Adipocyte (in vitro differentiated cells): Measurements from ENCODE around the gene SMS.

Experiments used
- DNase-seq: peaks from one replicate; pipeline ENCODE4 v3.0.0-alpha.2; 2015; ENCODE audit warnings: low read depth
- H3K27me3 ChIP-seq: replicated peaks from 2 replicates; pipeline ENCODE4 v1.7.0; 2013; ENCODE audit warnings: mild to moderate bottlenecking, low read length, moderate library complexity; ENCODE audit not compliant: control insufficient read depth, insufficient read depth
- H3K36me3 ChIP-seq: 2 replicates; pipeline ENCODE4 v1.7.0; 2013; ENCODE audit warnings: low read length, mild to moderate bottlenecking, moderate library complexity; ENCODE audit not compliant: control insufficient read depth, insufficient read depth, severe bottlenecking
- H3K4me1 ChIP-seq: 2 replicates; pipeline ENCODE4 v1.7.0; 2013; ENCODE audit warnings: mild to moderate bottlenecking, low read length, moderate library complexity; ENCODE audit not compliant: control insufficient read depth, insufficient read depth
- H3K4me3 ChIP-seq: 2 replicates; pipeline ENCODE4 v1.7.0; 2013; ENCODE audit warnings: mild to moderate bottlenecking, low read length, moderate library complexity
- H3K9ac ChIP-seq: 2 replicates; pipeline ENCODE4 v1.7.0; 2013; ENCODE audit warnings: mild to moderate bottlenecking, low read length, moderate library complexity
- H3K9me3 ChIP-seq: 2 replicates; pipeline ENCODE4 v1.7.0; 2013; ENCODE audit warnings: mild to moderate bottlenecking, low read length, moderate library complexity; ENCODE audit not compliant: control insufficient read depth

The SMS gene

GRCh38 chrX:22039541-22039940 lies 99.0 kb downstream of the SMS start:
- Histone ChIP-seq H3K36me3 (no peaks in the 10 kb centered on the region), H3K27me3 (no peaks in the 10 kb centered on the region), H3K4me3 (no peak overlapping the region), H3K4me1 (no peaks in the 10 kb centered on the region), H3K9me3 (peaks cover under 1% of the 10 kb centered on the region), H3K9ac (no peak overlapping the region)
- no peak for DNase-seq

- no peak for DNase-seq
- Histone ChIP-seq H3K4me1 (no peaks in the 10 kb centered on the region), H3K27me3 (no peaks in the 10 kb centered on the region), H3K4me3 (no peak overlapping the region), H3K36me3 (no peaks in the 10 kb centered on the region), H3K9ac (no peak overlapping the region), H3K9me3 (no peaks in the 10 kb centered on the region)
Observed at GRCh38 chrX:22040184-22040583, 99.7 kb downstream of the SMS start.

DNA sequence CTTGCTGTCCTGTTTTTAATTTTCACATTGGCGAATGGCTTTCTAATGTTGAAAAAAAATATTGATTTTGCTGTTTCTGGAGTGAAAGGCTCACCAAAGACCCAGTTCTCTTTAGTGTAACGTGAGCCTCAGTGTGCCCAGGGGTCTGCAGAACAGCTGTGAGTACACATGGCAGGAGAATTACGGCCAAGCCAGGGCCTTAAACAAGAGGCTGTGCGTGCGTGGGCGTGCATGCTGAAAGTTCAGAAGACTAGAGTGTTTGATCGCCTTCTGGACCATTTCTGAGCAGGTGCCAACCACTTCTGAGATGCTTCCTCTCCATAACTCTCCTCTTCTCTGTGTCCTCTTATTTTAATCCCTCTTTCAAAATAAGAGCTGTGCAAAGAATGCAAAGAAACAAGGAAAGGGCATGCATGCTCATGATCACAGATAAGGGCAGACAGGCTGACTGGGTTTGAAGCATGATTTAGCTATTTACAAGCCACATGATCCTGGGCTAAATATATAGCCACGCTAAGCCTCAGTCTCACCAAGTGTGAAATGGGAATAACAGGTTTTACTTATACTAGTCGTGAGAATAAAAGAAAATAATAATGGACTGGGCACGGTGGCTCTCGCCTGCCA lies 101.5 kb downstream of the SMS start:
- Histone ChIP-seq H3K4me3 (no peak overlapping the region), H3K27me3 (no peaks in the 10 kb centered on the region), H3K9me3 (no peaks in the 10 kb centered on the region), H3K4me1 (no peaks in the 10 kb centered on the region), H3K9ac (no peak overlapping the region), H3K36me3 (no peaks in the 10 kb centered on the region)
- no peak for DNase-seq

DNA sequence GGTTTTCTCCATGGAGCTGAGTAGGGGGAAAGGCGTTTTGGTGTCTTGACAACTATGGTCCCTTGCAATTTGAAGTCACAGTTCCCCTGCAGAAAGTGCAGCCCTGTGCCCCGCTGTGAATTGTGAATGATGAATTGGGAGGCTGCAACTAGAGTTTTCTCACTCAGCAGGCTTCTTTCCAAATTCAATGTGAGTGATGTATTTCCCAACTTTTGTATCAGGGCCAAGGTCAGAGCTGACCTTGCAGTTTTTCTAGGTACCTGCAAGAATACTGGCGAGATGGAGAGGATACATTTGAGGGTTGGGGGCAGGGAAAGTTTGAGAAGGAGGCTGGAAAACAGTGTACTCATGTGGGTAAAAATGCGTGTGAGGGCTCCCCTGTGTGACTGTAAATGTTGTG lies 103.4 kb downstream of the SMS start:
- Histone ChIP-seq H3K9me3 (no peaks in the 10 kb centered on the region), H3K4me1 (no peaks in the 10 kb centered on the region), H3K27me3 (no peaks in the 10 kb centered on the region), H3K36me3 (no peaks in the 10 kb centered on the region), H3K4me3 (no peak overlapping the region), H3K9ac (no peak overlapping the region)
- no peak for DNase-seq
